Esophagus muscularis mucosa (tissue), 3 donors: ENCODE results near the gene CDC40.

ENCODE experiments used
- CTCF ChIP-seq, 3 experiments: fragments of 200-600 bp in 2 of 3; fragments of 450-650 bp in 1 of 3; sonication (generic) in 2 of 3; IDR thresholded peaks; one replicate each; pipeline ENCODE4 v1.5.1; 2017 to 2019; ENCODE audit warnings: antibody characterized with exemption in 3 of 3, mild to moderate bottlenecking in 2 of 3, moderate library complexity in 1 of 3
- POLR2A ChIP-seq: fragments of 450-650 bp; IDR thresholded peaks from one replicate; pipeline ENCODE4 v1.6.1; 2017; ENCODE audit warnings: antibody characterized with exemption, moderate library complexity, mild to moderate bottlenecking, low read depth
- POLR2AphosphoS5 ChIP-seq, 2 donors: sonication (generic); formaldehyde crosslinking; IDR thresholded peaks; one replicate each; pipeline ENCODE4 v1.6.1; 2017; ENCODE audit warnings: antibody characterized with exemption in 2 of 2

- no peak for TF ChIP-seq CTCF (IDR thresholded peaks at IDR 0.05)
- no peak for TF ChIP-seq POLR2A
- no peak for TF ChIP-seq POLR2AphosphoS5 (IDR thresholded peaks at IDR 0.05)
Measured at GRCh38 chr6:110217266-110217665, 37.0 kb downstream of the CDC40 start.
